C4-2B (cell line): ENCODE results near the gene CCDC186.

Source experiments
- H3K27ac ChIP-seq: fragments of 450-650 bp; 2 replicates; pipeline ENCODE4 v1.5.1; 2017
- ZFX ChIP-seq: fragments of 450-650 bp; IDR thresholded peaks from 2 replicates; pipeline ENCODE4 v1.6.1; 2017
- TF ChIP-seq, protein P1 (sequence below): fragments of 450-650 bp; conservative IDR thresholded peaks from 2 replicates; pipeline ENCODE4 v1.5.1; 2017; ENCODE audit warnings: mild to moderate bottlenecking

CCDC186 gene

DNA sequence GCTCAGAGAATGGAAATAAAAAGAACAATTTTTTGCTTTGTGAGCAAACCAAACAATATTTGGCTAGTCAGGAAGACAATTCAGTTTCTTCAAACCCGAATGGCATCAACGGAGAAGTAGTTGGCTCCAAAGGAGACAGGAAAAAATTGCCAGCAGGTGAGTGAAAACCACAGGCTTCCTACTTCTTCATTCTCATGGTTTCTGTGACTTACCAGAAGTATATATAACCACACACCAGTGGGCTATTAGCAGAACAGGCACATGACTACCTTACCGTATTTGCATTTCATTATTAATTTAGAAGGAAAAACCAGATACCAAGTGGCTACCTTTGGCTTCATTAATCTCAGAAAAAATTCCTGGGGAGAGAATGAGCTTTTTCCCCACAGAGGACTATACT, 14.0 kb upstream of the CCDC186 start:
- no peak overlapping the region for H3K27ac ChIP-seq
- no peak for TF ChIP-seq ZFX
- TF ChIP-seq, protein P1, sequence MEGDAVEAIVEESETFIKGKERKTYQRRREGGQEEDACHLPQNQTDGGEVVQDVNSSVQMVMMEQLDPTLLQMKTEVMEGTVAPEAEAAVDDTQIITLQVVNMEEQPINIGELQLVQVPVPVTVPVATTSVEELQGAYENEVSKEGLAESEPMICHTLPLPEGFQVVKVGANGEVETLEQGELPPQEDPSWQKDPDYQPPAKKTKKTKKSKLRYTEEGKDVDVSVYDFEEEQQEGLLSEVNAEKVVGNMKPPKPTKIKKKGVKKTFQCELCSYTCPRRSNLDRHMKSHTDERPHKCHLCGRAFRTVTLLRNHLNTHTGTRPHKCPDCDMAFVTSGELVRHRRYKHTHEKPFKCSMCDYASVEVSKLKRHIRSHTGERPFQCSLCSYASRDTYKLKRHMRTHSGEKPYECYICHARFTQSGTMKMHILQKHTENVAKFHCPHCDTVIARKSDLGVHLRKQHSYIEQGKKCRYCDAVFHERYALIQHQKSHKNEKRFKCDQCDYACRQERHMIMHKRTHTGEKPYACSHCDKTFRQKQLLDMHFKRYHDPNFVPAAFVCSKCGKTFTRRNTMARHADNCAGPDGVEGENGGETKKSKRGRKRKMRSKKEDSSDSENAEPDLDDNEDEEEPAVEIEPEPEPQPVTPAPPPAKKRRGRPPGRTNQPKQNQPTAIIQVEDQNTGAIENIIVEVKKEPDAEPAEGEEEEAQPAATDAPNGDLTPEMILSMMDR, result no peak

DNA sequence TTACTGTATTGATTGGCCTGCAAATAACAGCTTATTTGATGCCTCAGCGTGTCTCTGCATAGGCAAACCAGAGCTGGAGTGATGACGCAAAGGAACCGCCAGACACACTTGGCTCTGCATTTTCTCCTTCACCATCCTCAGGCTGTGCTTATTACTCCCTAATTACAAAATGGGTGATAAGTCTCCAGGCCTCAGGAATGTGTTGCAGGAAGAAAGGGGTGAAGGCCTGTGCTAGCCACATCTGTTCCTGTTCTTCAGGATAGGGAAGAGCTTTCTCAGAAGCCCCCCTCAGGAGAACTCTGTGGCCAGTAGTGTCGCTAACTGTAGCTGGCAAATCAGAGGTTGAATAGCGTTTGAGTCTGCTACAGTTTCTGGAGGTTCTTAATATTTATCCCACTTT, 10.3 kb upstream of the CCDC186 start:
- no peak overlapping the region for H3K27ac ChIP-seq
- no peak for TF ChIP-seq ZFX
- TF ChIP-seq, protein P1, result no peak

DNA sequence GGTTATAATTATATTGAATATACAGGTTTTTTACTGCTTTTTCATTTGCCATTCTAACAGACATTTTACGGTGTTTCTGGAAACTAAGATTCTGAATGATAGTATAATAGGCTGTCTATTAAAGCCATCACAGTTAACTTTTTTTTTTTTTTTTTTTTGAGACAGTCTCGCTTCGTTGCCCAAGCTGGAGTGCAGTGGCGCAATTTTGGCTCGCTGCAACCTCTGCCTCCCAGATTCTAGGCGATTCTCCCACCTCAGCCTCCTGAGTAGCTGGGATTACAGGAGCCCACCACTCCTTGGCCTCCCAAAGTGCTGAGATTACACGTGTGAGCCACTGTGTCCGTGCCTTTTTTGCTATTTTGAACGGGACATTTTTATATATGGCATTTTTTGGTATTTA, 9.6 kb upstream of the CCDC186 start:
- no peak overlapping the region for H3K27ac ChIP-seq
- no peak for TF ChIP-seq ZFX
- TF ChIP-seq, protein P1, result no peak

DNA sequence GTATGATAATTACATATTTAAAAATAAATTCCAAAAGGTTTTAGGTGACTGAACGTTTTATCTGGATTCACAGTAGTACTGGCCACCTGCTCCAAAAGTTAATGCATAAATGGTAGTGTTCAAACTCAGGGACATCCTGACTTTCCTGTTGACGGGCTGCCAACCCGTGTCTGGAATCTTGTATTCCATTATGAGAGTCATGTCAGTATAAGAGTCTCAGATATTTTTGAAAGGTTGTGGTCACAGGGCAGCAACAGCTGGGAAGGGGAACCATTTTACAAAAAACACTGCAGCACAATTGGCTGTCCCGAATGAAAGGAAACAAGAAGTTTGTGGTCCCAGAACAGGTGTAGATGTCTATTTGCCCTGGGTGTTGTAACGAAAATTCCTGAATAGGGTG, 8.0 kb upstream of the CCDC186 start:
- H3K27ac ChIP-seq, result peak overlapping the region; percentile 16; the same call in 1 of the 2 replicates

DNA sequence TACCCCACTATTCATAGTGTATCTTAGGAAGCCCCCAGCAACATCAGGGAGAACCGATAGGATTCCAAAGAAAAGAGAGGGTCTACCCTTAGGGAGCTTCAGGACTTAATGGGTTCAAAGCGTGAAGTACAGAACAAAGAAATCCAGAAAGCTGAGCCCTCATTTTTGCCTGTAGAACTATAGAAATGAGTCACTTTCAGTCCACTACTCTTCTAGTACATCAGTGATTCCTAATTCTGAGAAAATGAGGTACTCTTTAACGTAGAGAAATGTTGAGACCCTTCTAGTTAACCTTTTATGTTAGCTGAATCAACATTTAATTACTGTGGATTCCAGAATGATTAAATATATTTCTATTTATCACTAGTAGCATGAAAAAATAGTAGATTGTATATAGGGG, 6.9 kb upstream of the CCDC186 start:
- peak overlapping the region; percentile 73; the same call in 1 of the 2 replicates for H3K27ac ChIP-seq
- no peak for TF ChIP-seq ZFX
- TF ChIP-seq, protein P1, result no peak

More for the DNA sequence above, 8.0 kb upstream of the CCDC186 start:
- TF ChIP-seq, protein P1, result no peak
- no peak for TF ChIP-seq ZFX

DNA sequence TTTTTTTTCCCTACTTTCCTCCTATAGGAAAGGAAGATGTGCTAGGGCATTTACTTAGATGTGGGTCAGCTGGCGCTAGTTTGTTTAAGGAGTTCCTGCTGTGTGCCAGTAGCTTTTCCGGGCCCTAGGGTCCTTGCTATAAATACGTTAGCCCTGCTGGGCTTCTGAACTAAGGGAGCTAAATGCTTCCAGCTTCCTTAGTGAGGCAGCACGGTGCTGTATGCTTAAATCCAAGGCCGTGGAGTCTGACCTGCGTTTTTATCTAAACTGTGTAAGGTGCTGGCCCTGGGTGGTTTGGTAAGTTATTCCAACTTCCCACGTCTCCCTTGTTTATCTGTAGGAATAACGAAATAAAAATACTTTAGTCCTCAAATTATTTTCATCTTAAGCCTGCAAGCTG, 5.7 kb upstream of the CCDC186 start:
- H3K27ac ChIP-seq, result peak overlapping the region; percentile 73
- TF ChIP-seq, protein P1, result no peak
- TF ChIP-seq ZFX, result no peak

DNA sequence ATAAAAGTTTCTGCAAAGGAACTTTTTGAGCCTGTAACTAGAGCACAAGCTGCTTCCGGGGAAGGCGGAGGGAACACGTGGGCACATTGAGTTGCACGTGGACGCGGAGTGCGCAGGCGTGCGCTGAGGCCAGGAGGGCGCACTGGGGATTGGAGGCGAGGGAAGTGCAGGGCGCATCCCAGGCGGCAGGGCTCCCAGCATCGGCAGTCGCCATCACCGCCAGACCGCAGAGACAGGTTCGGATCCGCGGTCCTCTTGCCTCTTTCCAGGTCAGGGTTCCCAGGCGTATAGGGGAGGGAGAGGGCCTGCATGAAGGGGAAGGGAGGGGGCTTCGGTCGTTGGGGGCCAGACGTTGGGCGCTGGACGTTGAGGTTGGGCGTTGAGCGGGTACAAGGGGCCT, 5.1 kb upstream of the CCDC186 start, which contains the start of gene TDRD1:
Gene TDRD1, plus strand, starts transcription at position 206 of the 400 bp plus-strand sequence. CDS start 8,479 bp downstream, outside the sequence.
- peak within 1 kb of the TSS; percentile 73 for H3K27ac ChIP-seq
- TF ChIP-seq, protein P1, result no peak
- no peak for TF ChIP-seq ZFX
